Stimulated activated CD4-positive, alpha-beta T cell treated with anti-CD3 and anti-CD28 coated beads, Interleukin-15, amount 100 ng/mL, for 48 hours (primary cell): ENCODE results near the gene PEAK3.
"Not testable (repeated sequence)": the region's sequence is repeated elsewhere in the genome, so short reads cannot be mapped to it uniquely, and the experiment has no call there.

Source experiments
- DNase-seq, 2 donors: peaks; one replicate each; pipeline ENCODE4 v3.0.0-alpha.2; 2020; ENCODE audit warnings: low read depth in 2 of 2

Gene PEAK3

GRCh38 chr19:2288818-2289713, 7.1 kb upstream of the PEAK3 start:
- DNase-seq: no peak

DNA sequence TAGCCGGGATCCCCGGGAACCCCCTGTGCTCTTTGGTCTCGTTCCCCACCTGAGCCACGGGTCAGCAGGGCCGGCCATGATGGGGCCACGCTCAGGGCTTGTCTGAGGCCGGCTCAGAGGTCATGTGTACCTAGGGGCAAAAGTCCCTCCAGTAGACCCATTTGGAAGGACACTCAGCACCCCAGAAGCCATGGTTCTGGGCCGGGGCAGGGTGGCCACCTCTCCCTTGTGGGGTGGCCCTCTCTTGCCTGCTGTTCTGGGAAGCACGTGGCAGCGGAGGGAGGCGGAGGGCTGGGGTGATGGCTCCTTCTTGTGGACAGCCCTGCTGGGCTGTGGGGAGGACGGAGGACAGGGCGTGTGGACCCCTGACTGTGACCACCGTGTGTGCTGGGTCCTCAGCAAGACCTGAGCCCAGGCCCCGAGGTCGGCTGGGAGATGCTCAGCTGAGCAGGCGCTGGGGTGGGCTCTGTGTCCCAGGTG, 6.4 kb upstream of the PEAK3 start:
- DNase-seq: no peak

DNA sequence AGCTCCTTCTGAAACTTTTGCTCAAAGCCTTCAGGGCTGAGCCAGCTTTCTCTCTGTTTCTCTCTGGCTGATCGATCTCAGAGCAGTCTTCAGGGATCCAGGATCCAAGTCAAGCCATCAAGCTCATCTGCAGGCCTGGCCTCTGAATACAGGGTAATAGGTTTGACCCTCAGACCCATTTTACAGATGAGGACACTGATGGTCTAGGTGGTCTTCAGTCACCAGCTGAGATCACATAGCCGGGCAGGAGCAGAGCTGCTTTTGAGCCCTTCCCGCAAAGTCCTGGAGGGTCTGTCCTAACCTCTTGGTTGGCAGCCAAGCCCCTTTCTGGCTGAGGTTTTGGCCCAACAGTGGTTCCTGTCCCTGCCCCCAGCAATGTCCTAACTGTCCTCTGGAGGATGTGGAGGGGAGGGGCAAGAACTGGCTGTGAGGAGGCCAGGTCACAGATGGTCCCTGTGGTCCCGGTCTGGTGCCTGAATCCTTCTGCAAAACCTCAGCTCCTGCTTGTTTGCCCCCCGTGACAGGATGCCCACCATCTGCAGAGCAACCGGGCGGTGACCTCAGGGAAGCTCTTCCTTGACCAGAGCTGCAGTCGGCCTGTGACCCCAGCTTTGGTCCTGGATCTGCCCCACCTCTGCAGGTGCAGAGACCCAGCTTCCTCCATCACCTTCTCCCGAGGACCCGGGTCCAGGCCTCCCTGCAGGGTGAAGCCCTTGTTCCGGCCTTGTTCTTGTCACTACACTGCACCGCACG, 5.8 kb upstream of the PEAK3 start:
- DNase-seq: no peak

- no peak for DNase-seq
Measured at GRCh38 chr19:2286402-2287140, 4.6 kb upstream of the PEAK3 start.

GRCh38 chr19:2283835-2284507, 2.0 kb upstream of the PEAK3 start:
- DNase-seq: no peak

DNA sequence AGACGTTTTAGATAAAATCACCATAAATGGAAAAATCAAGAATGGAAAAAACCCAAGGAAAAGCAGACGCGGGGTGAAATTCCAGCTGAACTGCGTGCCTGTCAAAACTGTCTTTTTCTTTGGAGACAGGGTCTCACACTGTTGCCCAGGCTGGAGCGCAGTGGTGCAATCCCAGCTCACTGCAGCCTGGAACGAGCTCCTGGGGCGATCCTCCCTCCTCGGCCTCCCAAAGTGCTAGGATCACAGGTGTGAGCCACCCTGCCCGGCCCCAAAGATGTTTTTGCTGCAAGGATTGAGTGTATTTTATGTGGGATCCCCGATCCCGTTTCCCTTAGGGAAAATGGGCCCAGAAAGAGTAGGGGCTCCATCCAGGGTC, 875 bp upstream of the PEAK3 start:
- DNase-seq: no peak

GRCh38 chr19:2281265-2282061, 512 bp downstream of the PEAK3 start:
- DNase-seq: not testable (repeated sequence)

DNA sequence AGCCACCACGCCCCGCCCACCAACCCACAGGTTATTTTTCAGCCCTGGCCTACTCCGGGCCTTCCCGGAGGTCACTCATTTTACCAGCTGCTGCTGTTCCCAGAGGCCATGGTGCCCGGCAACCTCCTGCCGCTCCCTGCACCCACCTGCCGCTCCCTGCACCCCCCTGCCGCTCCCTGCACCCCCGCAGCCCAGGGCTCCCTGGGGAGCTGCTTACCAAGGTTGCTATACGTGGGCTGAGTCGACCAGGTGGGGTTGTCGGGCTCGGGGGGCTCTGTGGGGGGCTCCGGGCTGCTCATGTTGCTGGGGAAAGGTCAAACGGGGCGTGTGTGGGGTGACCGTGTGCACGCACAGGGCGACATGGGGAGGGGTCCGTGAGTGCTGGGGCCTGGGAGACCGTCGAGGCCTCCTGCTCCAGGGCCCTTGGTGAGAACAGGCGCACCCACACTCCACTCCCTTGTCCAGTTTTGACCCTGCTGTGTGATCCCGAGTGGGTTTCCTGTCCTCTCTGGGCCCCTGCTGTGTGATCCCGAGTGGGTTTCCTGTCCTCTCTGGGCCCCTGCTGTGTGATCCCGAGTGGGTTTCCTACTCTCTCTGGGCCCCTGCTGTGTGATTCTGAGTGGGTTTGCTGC, 1.2 kb downstream of the PEAK3 start:
- no peak for DNase-seq

- DNase-seq: no peak
Measured at GRCh38 chr19:2278459-2279158, 3.4 kb downstream of the PEAK3 start.

DNA sequence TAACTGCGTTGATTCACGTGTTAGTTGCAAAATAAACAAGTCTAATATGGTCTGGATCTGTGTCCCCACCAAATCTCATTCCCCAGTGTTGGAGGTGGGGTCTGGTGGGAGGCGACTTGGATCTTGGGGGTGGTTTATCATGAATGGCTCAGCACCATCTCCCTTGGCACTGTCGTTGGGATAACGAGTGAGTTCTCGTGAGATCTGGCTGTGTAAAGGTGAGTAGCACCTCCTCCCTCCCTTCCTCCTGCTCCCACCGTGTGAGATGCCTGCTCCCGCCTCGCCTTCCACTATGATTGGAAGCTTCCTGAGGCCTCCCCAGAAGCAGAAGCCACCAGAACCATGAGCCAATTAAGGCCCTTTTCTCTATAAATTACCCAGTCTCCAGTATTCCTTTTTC, 4.8 kb downstream of the PEAK3 start:
- DNase-seq: no peak

- DNase-seq: no peak
Measured at GRCh38 chr19:2276429-2276986, 5.5 kb downstream of the PEAK3 start.

GRCh38 chr19:2275588-2276428, 6.2 kb downstream of the PEAK3 start:
- no peak for DNase-seq

DNA sequence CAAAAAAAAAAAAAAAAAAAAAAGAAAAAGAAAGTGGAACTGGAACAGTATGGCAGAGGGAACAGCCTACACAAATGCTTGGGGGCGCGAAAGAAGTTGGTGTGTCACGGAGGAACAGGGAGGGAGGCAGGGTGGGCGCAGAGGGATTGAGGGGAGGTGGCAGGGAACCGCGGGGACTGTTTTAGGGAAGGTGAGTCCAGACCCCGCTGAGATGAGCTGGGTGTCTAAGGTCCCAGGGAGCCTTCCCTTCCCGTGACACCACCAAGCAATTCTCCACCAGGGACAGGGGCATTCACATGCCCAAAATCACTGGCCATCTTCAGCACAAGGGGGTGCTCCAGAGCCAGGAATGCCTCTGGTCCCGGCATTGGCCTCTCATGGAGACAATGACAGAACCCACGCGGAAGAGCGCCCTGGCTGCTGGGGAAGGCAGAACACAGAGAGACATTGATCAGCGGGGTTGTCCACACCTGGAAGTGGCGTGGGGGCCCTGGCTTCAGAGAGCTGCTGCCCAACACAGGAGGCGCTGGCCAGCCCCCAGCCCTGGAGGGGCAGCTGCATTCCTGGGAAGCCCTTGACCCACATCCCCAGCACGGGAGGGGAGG, 6.9 kb downstream of the PEAK3 start:
- no peak for DNase-seq

- DNase-seq: no peak
Measured at GRCh38 chr19:2274185-2274711, 7.7 kb downstream of the PEAK3 start.

DNA sequence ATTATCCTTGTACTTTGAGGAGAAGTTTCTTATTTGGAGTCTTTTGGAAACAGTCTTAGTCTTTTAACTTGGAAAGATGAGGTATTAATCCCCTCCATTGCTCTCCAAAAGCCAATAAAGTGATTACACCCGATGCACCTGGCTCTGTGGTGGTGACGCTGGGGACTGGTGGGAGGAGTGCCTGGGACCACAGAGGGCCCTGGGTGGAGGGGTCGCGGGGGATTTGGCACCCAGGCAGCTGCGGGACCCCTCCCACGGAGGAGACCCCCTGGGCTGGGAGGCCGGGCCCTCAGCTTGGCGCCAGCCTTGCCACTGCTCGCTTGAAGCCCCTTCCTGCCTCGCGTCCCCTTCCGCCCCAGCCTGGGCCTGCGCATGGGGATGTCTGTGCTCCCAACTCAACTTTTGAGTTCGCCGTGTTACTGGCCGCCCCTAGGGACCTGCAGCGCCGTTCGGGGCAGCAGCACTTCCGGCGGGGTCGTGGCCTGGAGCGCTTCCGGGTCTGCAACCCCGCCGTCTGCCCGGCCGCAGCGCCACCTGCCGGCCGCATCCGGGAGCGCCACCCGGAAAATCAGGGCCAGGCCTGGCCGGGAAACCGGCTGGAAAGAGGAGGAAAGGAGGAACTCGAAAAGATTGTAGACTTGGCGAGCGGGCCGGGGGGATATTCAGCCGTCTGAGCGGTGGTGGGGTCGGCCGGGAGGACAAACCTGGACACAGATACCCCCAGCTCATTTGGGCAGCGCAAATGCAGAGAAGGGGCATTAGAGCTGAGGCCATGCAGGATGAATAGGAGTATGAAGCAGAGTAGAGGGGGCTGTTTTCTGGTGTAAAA, 8.4 kb downstream of the PEAK3 start:
- peak; percentile 65 to 76 for DNase-seq

DNA sequence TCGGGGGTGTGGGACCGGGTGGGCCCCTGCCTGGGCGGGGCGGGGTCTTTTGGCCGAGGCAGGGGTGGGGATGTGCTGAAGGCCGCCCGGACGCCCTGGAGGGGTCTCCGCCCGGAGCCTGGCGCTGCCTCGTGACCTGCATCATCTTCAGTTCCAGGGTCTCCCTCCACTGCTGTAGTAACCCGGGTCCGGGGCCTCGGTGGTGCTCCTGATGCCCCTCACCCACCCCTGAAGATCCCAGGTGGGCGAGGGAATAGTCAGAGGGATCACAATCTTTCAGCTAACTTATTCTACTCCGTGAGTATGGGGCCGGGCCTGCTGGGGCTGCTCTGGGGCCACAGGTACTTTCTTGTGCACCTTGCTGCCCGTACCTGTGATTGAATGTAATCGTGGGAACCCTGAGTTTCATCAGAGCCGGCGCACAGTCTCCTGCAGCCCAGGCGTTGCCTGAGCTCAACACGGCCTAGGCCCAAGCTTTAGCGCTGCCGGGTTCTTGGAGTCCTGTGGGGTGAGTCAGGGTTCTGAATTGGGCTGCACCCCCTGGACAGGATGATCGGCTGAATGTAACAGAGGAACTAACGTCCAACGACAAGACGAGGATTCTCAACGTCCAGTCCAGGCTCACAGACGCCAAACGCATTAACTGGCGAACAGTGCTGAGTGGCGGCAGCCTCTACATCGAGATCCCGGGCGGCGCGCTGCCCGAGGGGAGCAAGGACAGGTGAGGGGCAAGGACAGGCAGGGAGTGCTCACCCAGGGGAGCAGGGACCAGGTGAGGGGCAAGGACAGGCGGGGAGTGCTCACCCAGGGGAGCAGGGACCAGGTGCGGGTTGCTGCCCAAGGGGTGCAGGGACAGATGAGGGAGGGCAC, 10.5 kb downstream of the PEAK3 start:
- no peak for DNase-seq
